Esophagus muscularis mucosa (tissue), 4 donors: ENCODE measurements around the gene C1GALT1. TPM values are rescaled to one million over a fixed set of nuclear protein-coding genes. Genes with fewer than 3 reads are reported as not detected.
A peak's percentile ranks its signal among the peaks of the same experiment; 100 is the strongest.

Experiments
- DNase-seq: peaks from one replicate; pipeline ENCODE4 v3.0.0-alpha.2; 2017; ENCODE audit errors: extremely low spot score
- H3K27ac ChIP-seq, 4 donors: fragments of 200-600 bp; sonication (generic); replicated peaks in 1 of 4; 1 replicate in 3 of 4; 2 replicates in 1 of 4; pipeline ENCODE4 v1.5.1; 2016 to 2019; ENCODE audit warnings: mild to moderate bottlenecking in 1 of 4
- H3K27me3 ChIP-seq, 4 donors: fragments of 200-600 bp; sonication (generic); one replicate each; pipeline versions ENCODE4 v1.5.1 to v1.6.0; 2016 to 2019
- H3K36me3 ChIP-seq, 4 donors: fragments of 200-600 bp; sonication (generic); one replicate each; pipeline ENCODE4 v1.5.1; 2016 to 2019
- H3K4me1 ChIP-seq, 4 donors: fragments of 200-600 bp; sonication (generic); one replicate each; pipeline ENCODE4 v1.5.1; 2016 to 2019
- H3K4me3 ChIP-seq, 4 donors: fragments of 200-600 bp; sonication (generic); 1 replicate in 2 of 4; 2 replicates in 2 of 4; pipeline ENCODE4 v1.5.1; 2016 to 2019; ENCODE audit warnings: mild to moderate bottlenecking in 4 of 4, moderate library complexity in 1 of 4
- H3K9me3 ChIP-seq, 4 donors: fragments of 200-600 bp; sonication (generic); 1 replicate in 3 of 4; 2 replicates in 1 of 4; pipeline ENCODE4 v1.5.1; 2016 to 2019
- EP300 ChIP-seq: sonication (generic); formaldehyde crosslinking; IDR thresholded peaks from one replicate; pipeline ENCODE4 v1.6.1; 2017; ENCODE audit warnings: antibody characterized with exemption
- POLR2A ChIP-seq: fragments of 450-650 bp; IDR thresholded peaks from one replicate; pipeline ENCODE4 v1.6.1; 2017; ENCODE audit warnings: antibody characterized with exemption, moderate library complexity, mild to moderate bottlenecking, low read depth
- POLR2AphosphoS5 ChIP-seq, 2 donors: sonication (generic); formaldehyde crosslinking; IDR thresholded peaks; one replicate each; pipeline ENCODE4 v1.6.1; 2017; ENCODE audit warnings: antibody characterized with exemption in 2 of 2
- WGBS: methylation state at CpG from one replicate; pipeline ENCODE4 v1.1.5; 2018; 5-methylcytosine and 5-hydroxymethylcytosine counted together
- intact Hi-C: fragments of 100-400 bp; cut with DNase I; formaldehyde crosslinking; loops from one replicate; pipeline ENCODE4 v1.15.1; 2023
- total RNA-seq, 4 donors: library from RNA; depleted of rRNA; stranded (reverse); fragments of >200 nt; gene quantifications; one replicate each; pipeline versions ENCODE4 v1.1.0 to v1.2.1, GENCODE V29; 2016
- TF ChIP-seq, protein P1 (sequence below), 3 experiments: fragments of 200-600 bp in 2 of 3; fragments of 450-650 bp in 1 of 3; sonication (generic) in 2 of 3; IDR thresholded peaks; one replicate each; pipeline ENCODE4 v1.5.1; 2017 to 2019; ENCODE audit warnings: antibody characterized with exemption in 3 of 3, mild to moderate bottlenecking in 2 of 3, moderate library complexity in 1 of 3

C1GALT1 gene
- total RNA-seq, 4 donors from 2014 or later, result 6.7 to 13.8 (median 11.4) TPM

DNA sequence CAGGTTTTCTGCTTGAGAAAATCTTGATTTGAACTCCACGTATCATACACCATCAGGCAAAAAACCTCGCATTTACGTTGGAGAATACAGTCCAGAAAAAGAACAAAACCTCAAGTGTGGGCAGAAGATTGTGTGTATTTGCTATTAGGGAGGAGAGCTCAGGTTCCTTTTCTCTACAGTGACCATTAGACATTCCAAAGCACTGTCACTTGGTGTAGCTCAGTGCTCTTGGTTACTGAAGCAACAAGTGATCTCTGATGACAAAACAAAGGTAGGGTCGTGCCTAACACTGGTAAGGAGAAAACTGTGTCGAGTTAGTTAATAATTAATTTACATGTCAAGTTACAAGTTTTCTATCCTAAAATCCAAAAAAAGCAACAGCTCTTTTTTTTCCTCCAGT is 72.6 kb downstream of the C1GALT1 start:
- H3K36me3 ChIP-seq, result no peaks in the 10 kb centered on the region
- no peak overlapping the region for H3K27ac ChIP-seq
- intact Hi-C loops, result no loop called here
- peaks cover 0 to 6% (median 3%) of the 10 kb centered on the region in 4 donors for H3K4me1 ChIP-seq
- no peak for TF ChIP-seq POLR2A
- TF ChIP-seq, protein P1, sequence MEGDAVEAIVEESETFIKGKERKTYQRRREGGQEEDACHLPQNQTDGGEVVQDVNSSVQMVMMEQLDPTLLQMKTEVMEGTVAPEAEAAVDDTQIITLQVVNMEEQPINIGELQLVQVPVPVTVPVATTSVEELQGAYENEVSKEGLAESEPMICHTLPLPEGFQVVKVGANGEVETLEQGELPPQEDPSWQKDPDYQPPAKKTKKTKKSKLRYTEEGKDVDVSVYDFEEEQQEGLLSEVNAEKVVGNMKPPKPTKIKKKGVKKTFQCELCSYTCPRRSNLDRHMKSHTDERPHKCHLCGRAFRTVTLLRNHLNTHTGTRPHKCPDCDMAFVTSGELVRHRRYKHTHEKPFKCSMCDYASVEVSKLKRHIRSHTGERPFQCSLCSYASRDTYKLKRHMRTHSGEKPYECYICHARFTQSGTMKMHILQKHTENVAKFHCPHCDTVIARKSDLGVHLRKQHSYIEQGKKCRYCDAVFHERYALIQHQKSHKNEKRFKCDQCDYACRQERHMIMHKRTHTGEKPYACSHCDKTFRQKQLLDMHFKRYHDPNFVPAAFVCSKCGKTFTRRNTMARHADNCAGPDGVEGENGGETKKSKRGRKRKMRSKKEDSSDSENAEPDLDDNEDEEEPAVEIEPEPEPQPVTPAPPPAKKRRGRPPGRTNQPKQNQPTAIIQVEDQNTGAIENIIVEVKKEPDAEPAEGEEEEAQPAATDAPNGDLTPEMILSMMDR (IDR thresholded peaks at IDR 0.05), result no peak
- TF ChIP-seq EP300, result no peak
- no peak overlapping the region for H3K4me3 ChIP-seq
- H3K9me3 ChIP-seq, result no peaks in the 10 kb centered on the region
- peak; percentile 60 for DNase-seq
- H3K27me3 ChIP-seq, result no peaks in the 10 kb centered on the region
- 95% methylated on average over 5 of the region's 5 CpGs for WGBS

DNA sequence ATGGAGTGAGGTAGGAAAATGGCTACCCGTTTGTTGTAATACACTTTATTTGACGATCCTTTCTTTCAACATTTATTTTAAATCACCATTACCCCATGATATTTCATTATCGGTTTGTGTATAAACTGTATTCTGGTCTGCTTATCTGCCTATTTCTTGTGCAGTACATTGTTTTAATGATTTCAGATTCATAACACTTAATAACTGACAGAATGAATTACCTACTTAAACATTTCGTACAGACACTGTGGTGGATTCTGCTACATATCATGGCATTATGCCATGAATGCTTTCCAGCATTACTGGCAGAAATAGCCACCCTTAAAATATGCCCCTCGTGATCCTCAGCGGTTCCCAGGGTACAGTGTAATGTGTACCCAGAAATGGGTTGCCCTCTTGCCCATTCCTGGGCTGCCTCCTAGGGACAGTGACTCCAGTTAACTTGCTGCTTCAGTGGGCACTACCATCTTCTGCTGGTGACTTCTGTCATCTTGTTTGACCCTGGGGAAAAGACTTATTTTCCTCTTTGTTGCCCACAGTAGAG is 74.5 kb downstream of the C1GALT1 start:
- Histone ChIP-seq H3K9me3 (peaks cover 0 to 14% (median 2%) of the 10 kb centered on the region in 4 donors), H3K27me3 (no peaks in the 10 kb centered on the region), H3K4me3 (no peak overlapping the region), H3K36me3 (no peaks in the 10 kb centered on the region), H3K27ac (no peak overlapping the region), H3K4me1 (peaks cover 0 to 6% (median 3%) of the 10 kb centered on the region in 4 donors)
- no peak for TF ChIP-seq POLR2A
- TF ChIP-seq, protein P1 (IDR thresholded peaks at IDR 0.05), result no peak
- TF ChIP-seq EP300, result no peak
- no peak for TF ChIP-seq POLR2AphosphoS5 (IDR thresholded peaks at IDR 0.05)
- intact Hi-C loops, result no loop called here
- 56% methylated on average over 6 of the region's 6 CpGs for WGBS
- DNase-seq, result no peak

DNA sequence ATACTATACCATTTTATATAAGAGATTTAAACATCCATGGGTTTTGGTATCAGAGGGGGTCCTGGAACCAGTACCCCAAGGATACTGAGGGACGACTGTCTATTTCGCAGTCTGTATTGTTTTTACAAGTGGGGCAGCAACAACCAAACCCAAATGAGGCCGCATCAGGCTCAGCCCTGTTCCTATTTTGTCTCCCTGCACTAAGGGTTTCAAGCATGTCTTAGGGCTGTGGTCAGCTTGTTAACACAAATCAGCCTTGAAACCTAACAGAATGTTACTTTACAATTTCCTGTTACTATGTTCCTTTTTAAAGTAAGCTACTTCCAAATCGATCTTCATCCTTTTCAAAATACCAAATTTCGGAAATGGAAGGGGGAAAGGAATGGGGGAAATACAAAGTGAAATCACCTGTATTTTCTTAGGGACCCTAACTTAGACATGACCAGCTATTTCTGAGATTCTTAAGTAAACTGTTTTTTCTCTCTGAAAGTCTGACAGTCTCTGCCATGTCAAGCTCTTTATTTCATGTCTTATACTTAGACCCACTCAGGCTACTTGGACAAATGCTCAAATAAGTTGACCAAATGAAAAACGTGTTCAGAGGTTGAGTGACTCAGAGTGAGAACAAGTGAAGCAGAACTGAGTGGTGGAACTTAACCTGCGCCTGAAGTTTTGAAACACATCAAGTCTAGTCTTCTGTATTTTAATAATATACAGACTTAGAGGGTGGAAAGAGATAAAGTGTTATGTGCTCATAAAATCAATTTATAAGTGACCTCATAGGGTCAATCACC is 75.8 kb downstream of the C1GALT1 start:
- intact Hi-C loops, result no loop called here
- no peak overlapping the region for H3K27ac ChIP-seq

DNA sequence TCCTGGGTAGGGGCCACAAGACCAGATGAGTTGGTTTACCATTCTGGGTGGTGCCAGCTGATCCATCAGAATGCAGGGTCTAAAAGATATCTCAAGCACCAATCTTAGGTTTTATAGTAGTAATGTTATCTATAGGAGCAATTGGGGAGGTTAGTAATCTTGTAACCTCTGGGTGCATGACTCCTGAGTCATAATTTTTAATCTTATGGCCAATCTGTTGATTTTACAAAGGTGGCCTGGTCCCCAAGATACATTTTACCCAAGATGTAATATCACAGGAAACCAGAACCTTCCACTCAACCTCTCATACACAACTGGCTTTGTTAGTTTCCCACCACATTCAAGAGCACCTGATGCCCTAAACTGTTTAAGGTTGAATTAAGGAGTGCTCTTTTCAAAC is 79.5 kb downstream of the C1GALT1 start:
- intact Hi-C loops, result no loop called here
- Histone ChIP-seq H3K27ac (no peak overlapping the region), H3K4me1 (peaks cover 0 to 6% (median 2%) of the 10 kb centered on the region in 4 donors), H3K36me3 (no peaks in the 10 kb centered on the region), H3K9me3 (peaks cover 0 to 15% (median 2%) of the 10 kb centered on the region in 4 donors), H3K4me3 (no peak overlapping the region), H3K27me3 (no peaks in the 10 kb centered on the region)
- no peak for DNase-seq
- no peak for TF ChIP-seq POLR2AphosphoS5 (IDR thresholded peaks at IDR 0.05)
- TF ChIP-seq POLR2A, result no peak
- TF ChIP-seq, protein P1 (IDR thresholded peaks at IDR 0.05), result no peak
- no peak for TF ChIP-seq EP300

More for the DNA sequence above, 75.8 kb downstream of the C1GALT1 start:
- 83% methylated on average over 7 of the region's 7 CpGs for WGBS
- TF ChIP-seq POLR2A, result no peak
- no peak for TF ChIP-seq EP300
- TF ChIP-seq, protein P1 (IDR thresholded peaks at IDR 0.05), result no peak
- TF ChIP-seq POLR2AphosphoS5 (IDR thresholded peaks at IDR 0.05), result no peak
- peak; percentile 57 for DNase-seq
- H3K4me1 ChIP-seq, result peaks cover 0 to 6% (median 3%) of the 10 kb centered on the region in 4 donors
- no peak overlapping the region for H3K4me3 ChIP-seq
- H3K9me3 ChIP-seq, result peaks cover 0 to 15% (median 2%) of the 10 kb centered on the region in 4 donors
- no peaks in the 10 kb centered on the region for H3K27me3 ChIP-seq
- no peaks in the 10 kb centered on the region for H3K36me3 ChIP-seq
